NB4 (cell line): Measurements from ENCODE around the gene DSCAM.

Source experiments
- DNase-seq: peaks from one replicate; pipeline ENCODE4 v3.0.0; 2010; ENCODE audit warnings: low read depth
- H3K4me3 ChIP-seq: one replicate; pipeline ENCODE4 v1.5.1; 2011; ENCODE audit warnings: mild to moderate bottlenecking, low read depth, low read length, moderate library complexity
- CTCF ChIP-seq: IDR thresholded peaks from one replicate; pipeline ENCODE4 v1.5.1; 2012; ENCODE audit warnings: low read depth, low read length
- MAX ChIP-seq: IDR thresholded peaks from 2 replicates; pipeline ENCODE4 v1.6.1; 2011; ENCODE audit warnings: low read depth, low read length
- MYC ChIP-seq: IDR thresholded peaks from 2 replicates; pipeline ENCODE4 v1.6.1; 2011; ENCODE audit warnings: low read depth, low read length
- POLR2A ChIP-seq: IDR thresholded peaks from 2 replicates; pipeline ENCODE4 v1.6.1; 2011; ENCODE audit warnings: mild to moderate bottlenecking; ENCODE audit not compliant: insufficient read length; ENCODE audit errors: extremely low read depth

DSCAM gene

GRCh38 chr21:40162075-40162474 is 684.9 kb downstream of the DSCAM start:
- no peak overlapping the region for H3K4me3 ChIP-seq
- DNase-seq: no peak
- no peak for TF ChIP-seq POLR2A
- no peak for TF ChIP-seq MAX
- no peak for TF ChIP-seq MYC

- TF ChIP-seq MAX (no peak), CTCF (no peak), MYC (no peak), POLR2A (no peak)
- DNase-seq: no peak
- H3K4me3 ChIP-seq: no peak overlapping the region
Measured at GRCh38 chr21:40160911-40161310, 686.0 kb downstream of the DSCAM start.

- TF ChIP-seq MAX: no peak
- no peak for TF ChIP-seq POLR2A
- no peak for TF ChIP-seq MYC
- no peak for TF ChIP-seq CTCF
- H3K4me3 ChIP-seq: no peak overlapping the region
- no peak for DNase-seq
Measured at GRCh38 chr21:40158366-40158765, 688.6 kb downstream of the DSCAM start.

- no peak for TF ChIP-seq POLR2A
- TF ChIP-seq MAX: no peak
- TF ChIP-seq MYC: no peak
- no peak for TF ChIP-seq CTCF
- DNase-seq: no peak
- no peak overlapping the region for H3K4me3 ChIP-seq
Measured at GRCh38 chr21:40155563-40155962, 691.4 kb downstream of the DSCAM start.

GRCh38 chr21:40153351-40153750 is 693.6 kb downstream of the DSCAM start:
- DNase-seq: no peak
- no peak for TF ChIP-seq POLR2A
- TF ChIP-seq CTCF: no peak
- TF ChIP-seq MAX: no peak
- no peak for TF ChIP-seq MYC
- no peak overlapping the region for H3K4me3 ChIP-seq

- H3K4me3 ChIP-seq: no peak overlapping the region
- no peak for DNase-seq
- TF ChIP-seq MAX: no peak
- TF ChIP-seq CTCF: no peak
- no peak for TF ChIP-seq POLR2A
- TF ChIP-seq MYC: no peak
Measured at GRCh38 chr21:40152476-40152875, 694.5 kb downstream of the DSCAM start.
